Activated naive CD4-positive, alpha-beta T cell treated with anti-CD3 and anti-CD28 coated beads, Interleukin-2, amount 50 U/mL, for 24 hours (primary cell): ENCODE measurements around the gene TSPAN14.
A peak's percentile ranks its signal among the peaks of the same experiment; 100 is the strongest.

ENCODE experiments used
- H3K27ac Mint-ChIP-seq: one replicate; pipeline ENCODE4 v1.8.0; 2021; ENCODE audit warnings: mild to moderate bottlenecking, mixed read lengths
- H3K27me3 Mint-ChIP-seq: one replicate; pipeline ENCODE4 v1.8.0; 2021; ENCODE audit warnings: mixed read lengths
- H3K36me3 Mint-ChIP-seq: one replicate; pipeline ENCODE4 v1.8.0; 2021; ENCODE audit warnings: mixed read lengths
- H3K4me1 Mint-ChIP-seq: one replicate; pipeline ENCODE4 v1.8.0; 2021; ENCODE audit warnings: mixed read lengths
- H3K4me3 Mint-ChIP-seq: one replicate; pipeline ENCODE4 v1.8.0; 2021; ENCODE audit warnings: mild to moderate bottlenecking, mixed read lengths
- H3K9me3 Mint-ChIP-seq: one replicate; pipeline ENCODE4 v1.8.0; 2021; ENCODE audit warnings: mixed read lengths

TSPAN14 gene, protein sequence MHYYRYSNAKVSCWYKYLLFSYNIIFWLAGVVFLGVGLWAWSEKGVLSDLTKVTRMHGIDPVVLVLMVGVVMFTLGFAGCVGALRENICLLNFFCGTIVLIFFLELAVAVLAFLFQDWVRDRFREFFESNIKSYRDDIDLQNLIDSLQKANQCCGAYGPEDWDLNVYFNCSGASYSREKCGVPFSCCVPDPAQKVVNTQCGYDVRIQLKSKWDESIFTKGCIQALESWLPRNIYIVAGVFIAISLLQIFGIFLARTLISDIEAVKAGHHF

DNA sequence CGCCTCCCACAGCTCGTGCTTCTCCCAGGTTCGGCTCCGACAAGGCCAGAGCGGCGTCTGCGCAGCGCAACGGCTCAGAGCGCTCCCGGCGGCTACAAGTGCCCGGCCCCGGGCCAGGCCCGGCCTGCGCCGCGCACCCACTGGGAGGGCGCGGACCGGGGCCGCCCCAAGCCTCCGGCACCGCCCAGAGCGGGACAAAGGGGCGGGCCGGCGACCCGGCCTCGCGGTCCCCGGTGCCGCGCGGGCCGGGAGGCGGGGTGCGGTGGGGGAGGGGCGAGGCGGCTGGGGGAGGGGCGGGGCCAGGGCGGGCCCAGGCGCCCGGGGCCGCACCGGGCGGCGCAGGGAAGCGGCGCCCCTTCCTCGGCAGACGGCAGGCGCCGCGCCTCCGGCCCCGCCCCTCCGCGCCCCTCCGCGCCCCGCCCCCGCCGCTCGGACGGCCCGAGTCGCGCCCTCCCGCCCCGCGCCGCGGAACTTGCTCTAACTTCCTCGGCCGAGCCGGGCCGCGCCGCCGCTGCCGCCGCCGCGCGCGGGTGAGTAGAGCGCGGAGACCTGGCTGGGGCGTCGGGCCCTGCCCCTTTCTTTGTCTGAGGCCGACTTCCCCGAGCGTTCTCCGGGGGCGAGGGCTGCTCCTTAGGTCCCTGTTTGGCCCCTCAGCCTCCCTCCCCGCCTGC is at the start of gene TSPAN14:
Gene TSPAN14 (plus strand): TSS at position 469 of the 671 bp plus-strand sequence. CDS start 34,924 bp downstream, outside the sequence.
- Mint-ChIP-seq H3K4me3 (peak within 1 kb of the TSS; percentile 97), H3K36me3 (no peaks in the 10 kb centered on the region), H3K4me1 (peaks cover 40% of the 10 kb centered on the region), H3K27ac (peak within 1 kb of the TSS; percentile 94), H3K27me3 (no peaks in the 10 kb centered on the region), H3K9me3 (no peaks in the 10 kb centered on the region)

DNA sequence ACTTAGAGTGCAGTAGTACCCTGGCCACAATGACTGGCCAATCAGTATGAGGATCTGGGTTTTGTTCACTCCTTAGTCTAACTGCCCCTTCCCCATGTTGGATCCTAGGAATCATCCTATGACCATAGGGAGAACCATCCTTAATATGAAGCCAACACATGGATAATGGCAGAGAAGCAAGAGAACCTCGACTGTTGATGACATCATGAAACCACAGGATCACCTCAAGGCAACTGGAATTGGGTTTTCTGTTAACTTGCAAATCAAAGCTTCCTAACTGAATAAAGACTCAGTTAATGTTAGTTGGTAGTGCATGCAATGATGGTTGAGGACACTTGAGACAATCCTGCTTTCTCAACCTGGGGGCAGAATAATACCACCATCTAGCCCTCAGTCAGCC is 49.1 kb upstream of the TSPAN14 start:
- no peak overlapping the region for H3K27ac Mint-ChIP-seq
- no peaks in the 10 kb centered on the region for H3K27me3 Mint-ChIP-seq
- no peaks in the 10 kb centered on the region for H3K36me3 Mint-ChIP-seq
- peaks cover 16% of the 10 kb centered on the region for H3K4me1 Mint-ChIP-seq
- H3K4me3 Mint-ChIP-seq: no peak overlapping the region
- H3K9me3 Mint-ChIP-seq: no peaks in the 10 kb centered on the region

DNA sequence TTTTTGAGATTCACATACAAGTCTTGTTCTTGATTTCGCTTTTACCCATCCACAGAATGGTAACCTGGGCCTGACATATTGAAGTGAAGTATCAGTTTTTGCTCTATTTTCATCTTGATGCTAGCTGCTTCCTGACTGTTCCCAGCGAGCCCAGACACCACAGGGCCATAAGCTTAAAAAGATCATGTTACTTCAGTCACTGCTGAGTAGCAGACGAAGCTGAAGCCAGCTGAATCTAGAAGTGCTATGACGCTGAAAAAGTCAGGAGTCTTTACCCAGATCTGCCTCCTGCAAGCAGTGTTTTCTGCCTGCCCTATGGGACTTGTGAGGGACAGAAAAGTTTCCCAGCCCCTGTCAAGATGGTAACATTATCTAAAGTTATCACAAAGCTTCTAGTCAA is 48.5 kb upstream of the TSPAN14 start:
- Mint-ChIP-seq H3K27me3 (no peaks in the 10 kb centered on the region), H3K4me1 (peaks cover 18% of the 10 kb centered on the region), H3K27ac (no peak overlapping the region), H3K36me3 (no peaks in the 10 kb centered on the region), H3K4me3 (no peak overlapping the region), H3K9me3 (no peaks in the 10 kb centered on the region)

DNA sequence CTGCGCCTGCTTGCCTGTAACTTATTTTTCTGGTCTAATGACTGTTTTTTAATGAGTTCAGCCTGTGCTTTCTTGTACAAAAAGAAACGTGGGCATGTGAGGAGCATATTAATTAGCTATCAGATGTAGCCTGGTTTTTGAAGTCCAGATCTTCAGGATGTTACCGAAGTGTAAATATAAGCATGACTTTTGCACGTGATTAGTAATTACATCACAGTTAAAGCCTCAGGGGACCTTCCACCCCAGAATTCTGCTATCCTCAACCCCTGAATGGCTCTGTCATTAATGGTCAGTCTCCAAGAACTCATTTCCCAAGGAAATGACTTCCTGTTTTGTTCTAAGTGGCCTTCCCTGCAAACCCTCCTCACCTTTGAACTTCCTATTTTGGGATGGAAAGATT is 47.9 kb upstream of the TSPAN14 start:
- Mint-ChIP-seq H3K27ac (no peak overlapping the region), H3K4me3 (no peak overlapping the region)

DNA sequence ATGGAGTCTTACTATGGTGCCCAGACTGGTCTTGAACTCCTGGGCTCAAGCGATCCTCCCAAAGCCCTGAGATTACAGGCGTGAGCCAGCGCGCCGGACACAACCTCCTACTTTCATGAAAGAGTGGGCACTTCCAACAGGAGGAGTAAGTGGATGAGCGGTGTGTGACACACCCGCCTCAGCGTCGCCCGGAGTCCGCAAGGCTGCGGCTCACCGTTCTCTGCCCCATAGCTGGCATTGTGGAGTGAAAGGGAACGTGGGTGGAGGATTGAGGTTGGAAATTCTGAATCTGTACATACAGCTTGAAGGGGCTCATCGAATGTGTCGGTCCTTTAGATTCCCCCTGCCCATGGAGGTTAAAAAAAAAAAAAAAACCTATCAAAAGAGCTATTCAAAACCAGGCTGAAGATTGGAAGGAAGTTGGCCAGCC is 46.3 kb upstream of the TSPAN14 start:
- no peaks in the 10 kb centered on the region for H3K9me3 Mint-ChIP-seq
- H3K4me3 Mint-ChIP-seq: peak overlapping the region; percentile 91
- peak overlapping the region; percentile 92 for H3K27ac Mint-ChIP-seq
- H3K4me1 Mint-ChIP-seq: peaks cover 36% of the 10 kb centered on the region
- no peaks in the 10 kb centered on the region for H3K27me3 Mint-ChIP-seq
- no peaks in the 10 kb centered on the region for H3K36me3 Mint-ChIP-seq

More for the DNA sequence above, 47.9 kb upstream of the TSPAN14 start:
- Mint-ChIP-seq H3K9me3 (no peaks in the 10 kb centered on the region), H3K36me3 (no peaks in the 10 kb centered on the region), H3K4me1 (peaks cover 24% of the 10 kb centered on the region), H3K27me3 (no peaks in the 10 kb centered on the region)

DNA sequence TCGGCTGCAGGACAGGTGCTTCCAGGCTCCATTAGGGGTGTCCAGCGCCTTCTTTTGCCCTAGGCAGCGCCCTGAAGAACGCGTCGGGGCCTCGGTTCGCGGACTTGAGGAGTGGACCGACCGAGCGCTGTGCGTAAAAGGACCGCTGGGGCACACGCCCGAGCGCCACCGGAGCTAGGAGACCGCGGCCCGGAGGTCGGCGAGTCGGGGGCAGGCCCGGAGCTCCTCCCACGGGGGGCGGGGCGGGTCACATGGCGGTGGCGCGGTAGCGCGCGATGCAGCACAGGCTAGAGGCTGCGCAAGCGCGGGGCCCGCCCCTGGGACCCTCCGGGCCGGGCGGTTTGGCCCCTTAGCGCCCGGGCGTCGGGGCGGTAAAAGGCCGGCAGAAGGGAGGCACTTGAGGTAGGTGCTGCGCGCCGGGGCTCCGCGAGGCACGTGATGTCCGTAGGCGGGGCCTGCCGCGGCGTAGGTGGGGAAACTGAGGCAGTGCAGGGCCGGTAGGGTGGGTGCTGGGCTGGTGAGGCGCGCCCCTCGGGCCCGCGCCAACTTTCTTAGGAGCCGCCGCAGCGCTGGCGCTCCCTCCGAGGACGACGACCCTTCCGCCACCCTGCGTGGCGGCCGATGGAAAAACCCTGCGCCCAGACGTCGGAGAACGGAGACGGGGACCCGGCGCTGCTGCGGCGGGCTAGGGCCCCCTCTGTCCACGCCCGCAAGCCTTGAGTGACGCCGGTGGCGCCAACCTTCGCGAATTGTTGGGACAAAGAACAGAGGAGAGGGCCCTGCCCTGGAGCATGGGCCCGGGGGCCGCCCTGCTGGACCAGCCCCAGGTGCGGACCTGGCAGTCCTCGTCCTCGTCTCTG is 45.6 kb upstream of the TSPAN14 start, which contains the start of gene PRXL2A:
Gene PRXL2A (plus strand): TSS at position 310 of the 860 bp plus-strand sequence. CDS start 11,917 bp downstream, outside the sequence.
- peaks cover 41% of the 10 kb centered on the region for H3K4me1 Mint-ChIP-seq
- peak within 1 kb of the TSS; percentile 92 for H3K27ac Mint-ChIP-seq
- no peaks in the 10 kb centered on the region for H3K36me3 Mint-ChIP-seq
- H3K27me3 Mint-ChIP-seq: no peaks in the 10 kb centered on the region
- H3K4me3 Mint-ChIP-seq: peak within 1 kb of the TSS; percentile 91
- no peaks in the 10 kb centered on the region for H3K9me3 Mint-ChIP-seq

DNA sequence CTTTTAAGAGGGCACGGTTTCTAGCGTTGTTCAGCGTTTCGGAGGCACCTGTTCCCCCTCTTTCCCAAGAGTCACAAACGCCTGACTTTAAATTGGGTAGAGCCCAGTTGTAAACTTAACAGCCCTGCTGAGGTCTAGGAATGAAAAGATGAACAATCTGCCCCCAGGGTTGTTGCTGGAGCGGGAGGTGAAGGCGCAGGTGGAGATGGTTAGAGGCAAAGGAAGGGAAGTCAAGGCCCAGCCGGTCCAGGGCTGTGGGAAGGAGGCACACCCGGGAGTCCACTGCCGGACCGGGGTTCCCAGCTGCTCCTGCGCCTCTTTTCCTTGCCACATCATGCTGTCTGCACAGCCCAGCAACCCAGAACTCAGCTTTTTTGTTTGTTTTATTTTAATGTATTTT is 45.0 kb upstream of the TSPAN14 start:
- Mint-ChIP-seq H3K36me3 (no peaks in the 10 kb centered on the region), H3K27ac (no peak overlapping the region), H3K9me3 (no peaks in the 10 kb centered on the region), H3K4me1 (peaks cover 46% of the 10 kb centered on the region), H3K4me3 (peak overlapping the region; percentile 91), H3K27me3 (no peaks in the 10 kb centered on the region)

DNA sequence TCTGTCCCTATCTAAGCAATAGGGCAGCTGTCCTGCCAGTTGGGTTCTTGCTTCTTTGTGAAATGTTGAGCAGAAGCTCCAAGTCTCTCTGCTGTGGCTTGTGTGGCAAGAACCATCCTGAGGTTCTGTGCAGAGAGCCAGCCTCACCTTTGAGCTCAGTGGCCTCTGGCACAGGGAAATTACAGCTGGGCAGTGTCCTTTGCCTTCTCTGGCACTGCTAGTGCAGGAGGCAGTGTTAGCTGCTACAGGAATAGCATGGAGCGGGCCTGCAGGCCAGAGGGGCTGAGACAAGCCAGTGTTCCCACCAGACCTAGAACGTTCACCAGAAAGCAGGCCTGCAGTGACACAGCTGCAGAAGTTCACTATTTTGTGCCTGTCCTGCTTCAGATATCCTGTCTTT is 44.0 kb upstream of the TSPAN14 start:
- Mint-ChIP-seq H3K9me3 (no peaks in the 10 kb centered on the region), H3K27ac (no peak overlapping the region), H3K36me3 (no peaks in the 10 kb centered on the region), H3K4me3 (no peak overlapping the region), H3K27me3 (no peaks in the 10 kb centered on the region), H3K4me1 (peaks cover 46% of the 10 kb centered on the region)

DNA sequence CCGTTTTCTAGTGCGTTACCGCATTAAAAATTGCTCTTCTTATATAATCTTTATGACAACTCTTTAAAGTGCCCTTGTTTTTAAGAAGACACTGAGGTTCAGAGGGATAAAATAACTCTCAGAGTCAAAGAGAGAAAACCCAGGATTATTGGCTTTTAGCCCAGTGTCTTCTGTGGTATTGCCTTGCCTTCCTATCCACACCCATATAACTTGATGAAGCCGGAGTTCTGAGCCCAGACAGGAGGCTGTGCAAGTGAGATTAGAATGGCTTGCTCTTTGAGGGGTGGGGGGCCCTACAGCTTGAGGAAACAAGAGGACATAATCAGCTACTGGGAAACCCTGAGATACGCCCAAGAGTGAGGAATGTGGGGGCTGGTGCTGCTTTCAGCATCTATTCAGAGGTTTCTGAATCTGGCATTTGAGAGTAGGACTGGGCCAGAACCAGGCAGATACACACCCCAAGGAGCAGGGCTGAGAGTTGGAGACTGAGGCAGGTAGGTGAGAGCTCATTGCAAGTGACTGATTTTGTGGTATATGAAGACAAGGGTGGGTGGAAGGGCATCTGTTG is 43.4 kb upstream of the TSPAN14 start:
- H3K4me1 Mint-ChIP-seq: peaks cover 46% of the 10 kb centered on the region

DNA sequence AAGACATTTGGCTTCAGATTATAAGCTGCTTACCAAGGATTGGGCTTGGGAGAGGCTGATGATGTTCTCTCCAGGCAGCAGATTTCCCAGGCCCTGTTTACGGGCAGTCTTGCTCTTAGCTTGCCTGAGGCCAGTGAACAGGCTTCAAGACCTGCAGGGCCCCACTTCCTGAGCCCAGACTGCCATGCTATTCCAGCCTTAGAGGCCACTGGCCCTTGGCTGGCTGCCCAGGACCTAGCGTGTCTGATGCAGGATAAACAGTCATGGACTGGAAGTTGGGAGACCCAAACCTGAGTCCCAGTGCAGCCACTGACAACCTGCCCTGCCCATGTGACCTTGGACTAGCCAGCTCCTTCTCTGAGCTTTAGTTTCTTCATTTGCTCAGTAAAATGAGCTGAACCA is 42.8 kb upstream of the TSPAN14 start:
- Mint-ChIP-seq H3K4me1 (peaks cover 46% of the 10 kb centered on the region), H3K9me3 (no peaks in the 10 kb centered on the region), H3K36me3 (no peaks in the 10 kb centered on the region), H3K4me3 (no peak overlapping the region), H3K27me3 (no peaks in the 10 kb centered on the region), H3K27ac (no peak overlapping the region)

More for the DNA sequence above, 43.4 kb upstream of the TSPAN14 start:
- Mint-ChIP-seq H3K27me3 (no peaks in the 10 kb centered on the region), H3K9me3 (no peaks in the 10 kb centered on the region), H3K27ac (no peak overlapping the region), H3K36me3 (no peaks in the 10 kb centered on the region), H3K4me3 (no peak overlapping the region)

DNA sequence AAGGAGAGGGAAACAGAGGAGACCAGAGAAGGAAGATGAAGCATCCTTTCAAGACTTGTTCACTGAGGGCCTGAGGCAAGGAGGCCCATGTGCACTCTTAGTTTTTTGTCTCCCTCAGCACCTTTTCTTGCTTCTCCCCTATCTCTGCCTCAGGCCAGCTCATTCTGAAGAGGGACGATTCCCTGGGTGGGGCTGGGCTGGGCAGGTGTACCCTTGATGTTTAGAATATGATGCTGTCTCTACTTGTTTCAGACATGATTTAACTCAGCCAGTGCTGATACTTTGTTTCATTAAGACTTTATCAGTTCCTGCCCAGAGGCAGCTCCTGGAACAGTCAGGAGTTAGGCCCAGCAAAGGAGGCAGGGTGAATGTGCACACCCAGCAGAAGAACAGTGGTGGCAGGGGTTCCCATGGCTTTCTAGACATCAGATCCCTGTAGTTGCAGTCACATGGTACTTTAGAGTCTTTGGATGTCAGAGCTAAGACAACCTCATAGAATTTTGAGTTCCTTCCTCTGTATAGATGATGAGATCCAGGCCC is 42.4 kb upstream of the TSPAN14 start:
- Mint-ChIP-seq H3K4me3 (no peak overlapping the region), H3K9me3 (no peaks in the 10 kb centered on the region), H3K4me1 (peaks cover 46% of the 10 kb centered on the region), H3K36me3 (no peaks in the 10 kb centered on the region), H3K27me3 (no peaks in the 10 kb centered on the region), H3K27ac (no peak overlapping the region)

DNA sequence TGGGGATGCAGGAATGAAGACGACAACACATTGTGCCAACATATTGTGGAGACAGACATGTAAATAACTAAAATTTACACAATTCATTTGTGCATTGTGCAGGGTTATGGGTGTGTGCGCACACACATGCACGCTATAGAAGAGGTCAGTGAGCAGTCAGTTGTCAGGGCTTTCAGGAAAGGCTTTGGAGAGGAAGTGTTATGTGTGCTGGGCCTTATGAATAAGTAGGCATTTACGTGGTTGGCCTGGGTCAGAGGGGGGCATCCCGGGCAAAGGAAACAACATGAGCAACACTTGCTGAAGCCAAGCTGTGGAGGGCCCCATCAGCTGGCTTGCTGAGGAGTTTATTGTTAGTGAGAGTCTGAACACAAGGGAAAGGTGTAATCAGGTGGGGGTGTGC is 41.6 kb upstream of the TSPAN14 start:
- Mint-ChIP-seq H3K4me3 (no peak overlapping the region), H3K27ac (no peak overlapping the region), H3K4me1 (peaks cover 44% of the 10 kb centered on the region), H3K36me3 (no peaks in the 10 kb centered on the region), H3K9me3 (no peaks in the 10 kb centered on the region), H3K27me3 (no peaks in the 10 kb centered on the region)

DNA sequence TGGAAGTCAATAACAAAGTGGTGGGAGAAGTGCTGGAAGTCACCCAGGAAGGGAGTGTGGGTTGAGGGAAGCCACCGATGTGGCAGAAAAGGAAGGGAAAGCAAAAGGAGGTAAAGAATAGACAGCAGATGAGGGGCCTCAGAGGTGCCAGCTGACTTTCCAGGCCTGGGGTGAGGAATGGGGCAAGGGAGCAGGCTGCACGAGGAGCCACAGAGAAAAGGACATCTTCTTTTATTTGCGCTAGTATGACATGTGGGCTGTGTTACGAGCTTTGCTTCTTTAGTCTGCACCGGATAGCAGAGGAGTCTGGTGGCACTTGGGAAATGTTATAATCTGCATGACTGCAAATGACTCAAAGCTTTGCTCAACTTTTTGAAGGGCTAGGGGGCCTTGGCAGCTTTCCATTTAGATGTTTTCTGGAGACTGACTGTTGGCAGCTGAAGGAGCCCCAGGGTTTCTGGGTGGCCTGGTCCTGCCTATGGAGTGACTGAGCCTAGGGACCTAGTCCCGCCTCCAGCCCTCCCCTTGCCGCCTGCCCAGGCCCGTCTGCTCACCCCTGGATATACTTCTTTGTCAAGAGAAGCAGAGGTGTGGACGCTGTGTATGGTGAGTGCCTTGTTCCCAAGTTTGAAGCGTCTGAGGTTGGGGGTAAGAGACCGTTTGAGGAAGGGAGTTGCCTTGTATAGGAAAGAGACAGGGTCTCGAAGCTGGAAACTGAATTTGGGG is 40.7 kb upstream of the TSPAN14 start:
- no peaks in the 10 kb centered on the region for H3K27me3 Mint-ChIP-seq
- no peak overlapping the region for H3K4me3 Mint-ChIP-seq
- no peaks in the 10 kb centered on the region for H3K9me3 Mint-ChIP-seq
- no peaks in the 10 kb centered on the region for H3K36me3 Mint-ChIP-seq
- peaks cover 37% of the 10 kb centered on the region for H3K4me1 Mint-ChIP-seq
- H3K27ac Mint-ChIP-seq: no peak overlapping the region

DNA sequence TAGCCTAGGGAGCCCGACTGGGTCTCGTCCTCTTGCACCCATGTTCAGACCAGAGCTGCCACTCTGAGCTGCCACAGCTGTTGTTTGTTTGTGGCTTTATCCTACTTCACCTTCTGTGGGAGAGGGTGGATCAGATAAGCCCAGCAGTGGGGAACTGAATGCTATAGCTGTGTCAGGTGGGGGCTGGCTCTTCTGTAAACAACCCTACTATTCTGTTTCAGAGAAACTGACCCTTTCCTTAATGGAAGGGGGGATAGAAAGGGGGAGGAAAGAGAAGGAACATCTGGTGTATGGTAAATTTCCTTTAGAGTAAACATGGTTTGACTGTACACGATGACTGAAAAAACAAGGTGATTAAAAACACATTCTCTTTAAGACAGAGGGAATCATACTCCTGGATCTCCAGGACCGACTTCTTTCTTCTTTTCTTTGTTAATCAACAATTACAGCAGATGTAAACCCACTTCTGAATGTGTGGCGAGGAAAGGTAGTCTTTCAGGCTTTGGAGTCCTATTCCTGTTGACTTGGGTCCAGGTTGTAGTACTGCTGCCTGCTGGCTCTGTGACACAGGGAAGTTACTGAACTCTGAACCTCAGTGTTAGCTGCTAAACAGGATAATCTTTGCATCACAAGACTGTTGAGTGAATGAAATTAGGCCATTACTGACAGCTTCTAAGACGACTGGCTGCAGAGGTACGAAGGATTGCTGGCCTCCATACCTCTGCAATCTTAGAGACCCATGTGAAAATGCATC is 39.8 kb upstream of the TSPAN14 start:
- Mint-ChIP-seq H3K4me3 (no peak overlapping the region), H3K27me3 (no peaks in the 10 kb centered on the region), H3K27ac (no peak overlapping the region), H3K36me3 (no peaks in the 10 kb centered on the region), H3K4me1 (peaks cover 32% of the 10 kb centered on the region), H3K9me3 (no peaks in the 10 kb centered on the region)
